ENCODE results near the gene SDHB. TPM values are rescaled to one million over a fixed set of nuclear protein-coding genes. Genes with fewer than 3 reads are reported as not detected.

The SDHB gene
- total RNA-seq, 4 donors from 2014 or later: 79.6 to 130 (median 86.3) TPM

- no peak overlapping the region for H3K4me3 ChIP-seq
- no peaks in the 10 kb centered on the region for H3K9me3 ChIP-seq
- no peaks in the 10 kb centered on the region for H3K4me1 ChIP-seq
- no peak for DNase-seq (ENCODE audit: low spot score in 2 of 2)
- peaks cover 5 to 94% (median 17%) of the 10 kb centered on the region in 3 donors for H3K36me3 ChIP-seq
- TF ChIP-seq EP300 (IDR thresholded peaks at IDR 0.05) (no peak), POLR2A (IDR thresholded peaks at IDR 0.05) (no peak)
- TF ChIP-seq, protein P1, sequence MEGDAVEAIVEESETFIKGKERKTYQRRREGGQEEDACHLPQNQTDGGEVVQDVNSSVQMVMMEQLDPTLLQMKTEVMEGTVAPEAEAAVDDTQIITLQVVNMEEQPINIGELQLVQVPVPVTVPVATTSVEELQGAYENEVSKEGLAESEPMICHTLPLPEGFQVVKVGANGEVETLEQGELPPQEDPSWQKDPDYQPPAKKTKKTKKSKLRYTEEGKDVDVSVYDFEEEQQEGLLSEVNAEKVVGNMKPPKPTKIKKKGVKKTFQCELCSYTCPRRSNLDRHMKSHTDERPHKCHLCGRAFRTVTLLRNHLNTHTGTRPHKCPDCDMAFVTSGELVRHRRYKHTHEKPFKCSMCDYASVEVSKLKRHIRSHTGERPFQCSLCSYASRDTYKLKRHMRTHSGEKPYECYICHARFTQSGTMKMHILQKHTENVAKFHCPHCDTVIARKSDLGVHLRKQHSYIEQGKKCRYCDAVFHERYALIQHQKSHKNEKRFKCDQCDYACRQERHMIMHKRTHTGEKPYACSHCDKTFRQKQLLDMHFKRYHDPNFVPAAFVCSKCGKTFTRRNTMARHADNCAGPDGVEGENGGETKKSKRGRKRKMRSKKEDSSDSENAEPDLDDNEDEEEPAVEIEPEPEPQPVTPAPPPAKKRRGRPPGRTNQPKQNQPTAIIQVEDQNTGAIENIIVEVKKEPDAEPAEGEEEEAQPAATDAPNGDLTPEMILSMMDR (IDR thresholded peaks at IDR 0.05): no peak
- no peak overlapping the region for H3K27ac ChIP-seq
- H3K27me3 ChIP-seq: no peaks in the 10 kb centered on the region
- 85 to 96% methylated on average over 7 to 11 of the region's 14 CpGs for WGBS, 2 donors
Measured at GRCh38 chr1:16996845-16997244, 57.0 kb downstream of the SDHB start.

DNA sequence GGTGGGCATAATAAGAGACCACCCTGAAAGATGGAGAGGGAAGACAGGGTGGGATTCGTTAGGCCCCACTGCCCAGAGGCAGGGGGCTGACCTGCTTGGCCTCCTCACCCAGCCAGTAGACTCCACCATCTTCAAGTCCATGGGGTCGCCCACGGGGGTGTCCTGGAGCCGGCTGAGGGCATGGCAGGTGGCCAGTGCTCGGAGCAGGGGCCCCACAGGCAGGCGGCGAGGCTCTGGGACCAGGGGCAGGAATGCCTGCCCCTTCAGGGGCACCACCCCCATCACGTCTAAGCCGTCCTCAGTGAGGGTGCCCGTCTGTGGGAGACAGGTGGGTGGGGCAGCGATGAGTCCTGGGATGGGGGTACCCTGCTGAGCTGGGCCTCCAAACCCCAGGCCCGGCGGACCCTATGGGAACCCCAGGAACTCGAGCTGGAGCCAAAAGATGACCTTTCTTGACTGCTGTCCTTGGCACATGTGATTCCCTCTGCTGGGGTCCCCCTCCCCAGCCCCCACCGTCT, 60.3 kb downstream of the SDHB start:
- TF ChIP-seq, protein P1 (IDR thresholded peaks at IDR 0.05): no peak
- TF ChIP-seq POLR2A (IDR thresholded peaks at IDR 0.05): no peak
- TF ChIP-seq EP300 (IDR thresholded peaks at IDR 0.05): no peak
- Histone ChIP-seq H3K27ac (no peak overlapping the region), H3K27me3 (no peaks in the 10 kb centered on the region), H3K4me1 (no peaks in the 10 kb centered on the region), H3K9me3 (no peaks in the 10 kb centered on the region), H3K4me3 (no peak overlapping the region), H3K36me3 (peaks cover 5 to 95% (median 14%) of the 10 kb centered on the region in 3 donors)
- WGBS, 2 donors: 76 to 88% methylated on average over 5 to 15 of the region's 15 CpGs
- DNase-seq (ENCODE audit: low spot score in 2 of 2): no peak

DNA sequence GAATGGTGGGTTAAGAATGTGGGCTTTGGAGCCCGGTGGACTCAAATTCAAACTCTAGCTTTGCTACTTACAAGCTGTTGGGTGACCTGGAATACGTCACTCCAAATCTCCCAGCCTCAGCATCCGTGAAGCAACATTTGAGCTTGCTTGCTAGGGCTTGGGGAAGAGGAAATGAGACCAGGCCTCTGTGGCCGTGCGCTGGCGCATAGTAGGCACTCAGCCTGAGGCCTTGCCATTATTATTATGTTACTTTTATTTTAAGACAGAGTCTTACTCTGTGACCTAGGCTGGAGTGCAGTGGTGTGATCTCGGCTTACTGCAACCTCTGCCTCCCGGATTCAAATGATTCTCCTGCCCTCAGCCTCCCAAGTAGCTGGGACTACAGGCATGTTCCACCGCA, 61.2 kb downstream of the SDHB start:
- TF ChIP-seq, protein P1 (IDR thresholded peaks at IDR 0.05): no peak
- TF ChIP-seq POLR2A (IDR thresholded peaks at IDR 0.05): no peak
- no peak for TF ChIP-seq EP300 (IDR thresholded peaks at IDR 0.05)
- Histone ChIP-seq H3K9me3 (no peaks in the 10 kb centered on the region), H3K27me3 (no peaks in the 10 kb centered on the region), H3K4me3 (no peak overlapping the region), H3K4me1 (no peaks in the 10 kb centered on the region), H3K27ac (no peak overlapping the region), H3K36me3 (peaks cover 4 to 95% (median 14%) of the 10 kb centered on the region in 3 donors)
- WGBS, 2 donors: 89 to 94% methylated on average over 9 of the region's 9 CpGs
- DNase-seq (ENCODE audit: low spot score in 2 of 2): no peak

- no peak overlapping the region for H3K27ac ChIP-seq
- no peaks in the 10 kb centered on the region for H3K4me1 ChIP-seq
- no peaks in the 10 kb centered on the region for H3K9me3 ChIP-seq
- H3K4me3 ChIP-seq: no peak overlapping the region
- TF ChIP-seq POLR2A (IDR thresholded peaks at IDR 0.05): no peak
- no peak for TF ChIP-seq EP300 (IDR thresholded peaks at IDR 0.05)
- TF ChIP-seq, protein P1 (IDR thresholded peaks at IDR 0.05): no peak
- no peak for DNase-seq (ENCODE audit: low spot score in 2 of 2)
- no peaks in the 10 kb centered on the region for H3K27me3 ChIP-seq
- 92 to 97% methylated on average over 10 to 12 of the region's 12 CpGs for WGBS, 2 donors
- H3K36me3 ChIP-seq: peaks cover 4 to 95% (median 14%) of the 10 kb centered on the region in 3 donors
Measured at GRCh38 chr1:16992102-16992501, 61.7 kb downstream of the SDHB start.

- Histone ChIP-seq H3K36me3 (peaks cover 4 to 95% (median 9%) of the 10 kb centered on the region in 3 donors), H3K9me3 (no peaks in the 10 kb centered on the region), H3K4me1 (no peaks in the 10 kb centered on the region), H3K27me3 (no peaks in the 10 kb centered on the region), H3K4me3 (no peak overlapping the region), H3K27ac (no peak overlapping the region)
- WGBS, 2 donors: 92 to 93% methylated on average over 11 to 12 of the region's 12 CpGs
- TF ChIP-seq EP300 (IDR thresholded peaks at IDR 0.05) (no peak), POLR2A (IDR thresholded peaks at IDR 0.05) (no peak)
- TF ChIP-seq, protein P1 (IDR thresholded peaks at IDR 0.05): no peak
- no peak for DNase-seq (ENCODE audit: low spot score in 2 of 2)
Measured at GRCh38 chr1:16991571-16991970, 62.3 kb downstream of the SDHB start.

Data from tibial nerve (tissue), 4 donors.